C4-2B (cell line): ENCODE measurements around the gene MTUS2.

Experiments used
- CTCF ChIP-seq: fragments of 450-650 bp; conservative IDR thresholded peaks from 2 replicates; pipeline ENCODE4 v1.5.1; 2017; ENCODE audit warnings: mild to moderate bottlenecking
- ZFX ChIP-seq: fragments of 450-650 bp; IDR thresholded peaks from 2 replicates; pipeline ENCODE4 v1.6.1; 2017

DNA sequence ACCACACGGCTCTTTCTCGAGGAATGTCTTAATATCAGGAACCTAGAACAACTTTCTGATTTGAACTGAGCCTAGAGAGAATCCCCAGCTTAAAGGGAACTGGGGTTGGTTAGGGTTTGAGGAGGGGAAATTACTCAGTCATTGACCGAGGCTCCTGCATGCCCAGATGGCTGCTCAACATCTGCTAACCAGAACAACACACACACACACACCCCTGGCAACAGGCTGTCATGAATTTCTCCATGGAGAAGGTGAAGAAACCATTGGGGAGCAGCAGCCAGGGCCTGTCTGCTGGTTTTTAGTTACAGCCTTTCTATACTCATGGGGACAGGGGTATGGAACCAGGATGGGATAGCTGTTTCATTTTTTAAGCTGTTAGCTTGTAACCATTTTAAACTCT, 5.2 kb downstream of the MTUS2 start:
- no peak for TF ChIP-seq CTCF
- no peak for TF ChIP-seq ZFX
